HepG2 (cell line): Measurements from ENCODE around the gene KDM8. TPM values are rescaled to one million over a fixed set of nuclear protein-coding genes. Genes with fewer than 3 reads are reported as not detected.

Experiments used
- CEBPG ChIP-seq: IDR thresholded peaks from 2 replicates; pipeline ENCODE4 v1.6.1; 2016
- ETS1 ChIP-seq: sonication (generic); formaldehyde crosslinking; IDR thresholded peaks from 2 replicates; pipeline ENCODE4 v1.4.0; 2020; ENCODE audit warnings: missing genetic modification reagents
- FOXM1 ChIP-seq: sonication (generic); formaldehyde crosslinking; IDR thresholded peaks from 2 replicates; pipeline ENCODE4 v1.5.0; 2020; ENCODE audit warnings: missing genetic modification reagents
- GLI4 ChIP-seq: sonication (generic); formaldehyde crosslinking; IDR thresholded peaks from 2 replicates; pipeline ENCODE4 v1.5.1; 2020; ENCODE audit warnings: missing genetic modification reagents, mild to moderate bottlenecking, moderate library complexity, borderline replicate concordance
- HDAC2 ChIP-seq: sonication (generic); formaldehyde crosslinking; IDR thresholded peaks from 2 replicates; pipeline ENCODE4 v1.4.0; 2020; ENCODE audit warnings: missing genetic modification reagents
- IRX3 ChIP-seq: sonication (generic); formaldehyde crosslinking; IDR thresholded peaks from 2 replicates; pipeline ENCODE4 v1.8.1; 2023; ENCODE audit warnings: mild to moderate bottlenecking, low read depth, missing genetic modification reagents, borderline replicate concordance
- KAT8 ChIP-seq: IDR thresholded peaks from 2 replicates; pipeline ENCODE4 v1.6.1; 2016; ENCODE audit warnings: missing genetic modification reagents, missing compliant biosample characterization
- KDM5A ChIP-seq: fragments of 200-600 bp; sonication (generic); IDR thresholded peaks from 2 replicates; pipeline ENCODE4 v1.7.0; 2018; ENCODE audit warnings: antibody characterized with exemption, mild to moderate bottlenecking, low read length, borderline replicate concordance
- RFX1 ChIP-seq: fragments of 450-650 bp; IDR thresholded peaks from 2 replicates; pipeline ENCODE4 v1.6.1; 2017
- SATB2 ChIP-seq: sonication (generic); formaldehyde crosslinking; IDR thresholded peaks from 2 replicates; pipeline ENCODE4 v1.5.0; 2020; ENCODE audit warnings: missing genetic modification reagents
- SMARCC2 ChIP-seq: fragments of 450-650 bp; IDR thresholded peaks from 2 replicates; pipeline ENCODE4 v1.6.1; 2017; ENCODE audit warnings: antibody characterized with exemption, mild to moderate bottlenecking
- TOPORS ChIP-seq: sonication (generic); formaldehyde crosslinking; IDR thresholded peaks from 2 replicates; pipeline ENCODE4 v1.8.0; 2023; ENCODE audit warnings: mild to moderate bottlenecking, missing genetic modification reagents
- ZC3H13 ChIP-seq: sonication (generic); formaldehyde crosslinking; IDR thresholded peaks from 2 replicates; pipeline ENCODE4 v1.8.1; 2023; ENCODE audit warnings: mild to moderate bottlenecking, missing genetic modification reagents, moderate library complexity
- ZFYVE20 ChIP-seq: sonication (generic); formaldehyde crosslinking; IDR thresholded peaks from 2 replicates; pipeline ENCODE4 v1.8.0; 2023; ENCODE audit warnings: low read depth, mild to moderate bottlenecking, moderate library complexity, missing genetic modification reagents, borderline replicate concordance
- ZNF136 ChIP-seq: sonication (generic); formaldehyde crosslinking; IDR thresholded peaks from 2 replicates; pipeline ENCODE4 v1.8.1; 2022; ENCODE audit warnings: low read depth, mild to moderate bottlenecking, moderate library complexity, missing genetic modification reagents
- ZNF180 ChIP-seq: sonication (generic); formaldehyde crosslinking; IDR thresholded peaks from 2 replicates; pipeline ENCODE4 v1.4.0; 2020; ENCODE audit warnings: low read depth, missing genetic modification reagents, borderline replicate concordance
- ZNF335 ChIP-seq: sonication (generic); formaldehyde crosslinking; IDR thresholded peaks from 2 replicates; pipeline ENCODE4 v1.4.0; 2020; ENCODE audit warnings: missing genetic modification reagents
- ZNF572 ChIP-seq: sonication (generic); formaldehyde crosslinking; IDR thresholded peaks from 2 replicates; pipeline ENCODE4 v1.5.1; 2020; ENCODE audit warnings: mild to moderate bottlenecking, missing genetic modification reagents
- ZNF574 ChIP-seq: sonication (generic); formaldehyde crosslinking; IDR thresholded peaks from 2 replicates; pipeline ENCODE4 v1.4.0; 2020; ENCODE audit warnings: missing genetic modification reagents
- ZSCAN20 ChIP-seq: sonication (generic); formaldehyde crosslinking; IDR thresholded peaks from 2 replicates; pipeline ENCODE4 v1.4.0; 2020; ENCODE audit warnings: missing genetic modification reagents, mild to moderate bottlenecking, borderline replicate concordance
- polyA plus RNA-seq, 8 experiments: library from polyadenylated mRNA; depleted of rRNA in 3 of 8; stranded (reverse) in 7 of 8; unstranded in 1 of 8; fragments of >200 nt; fragmentation: Illumina TruSeq in 4 of 8; extraction: Trizol in 4 of 8; gene quantifications; 2 replicates each; pipeline versions ENCODE4 v1.2.1 to v1.2.3, GENCODE V29; 2011 to 2016; ENCODE audit warnings: low read depth in 4 of 8, missing spikeins in 1 of 8, mixed read lengths in 1 of 8; ENCODE audit not compliant: insufficient read depth in 1 of 8
- total RNA-seq, 5 experiments: library from RNA; depleted of rRNA; stranded (reverse); fragments of >200 nt; fragmentation: Illumina TruSeq; extraction: Trizol; gene quantifications; 2 replicates each; pipeline ENCODE4 v1.2.3, GENCODE V29; 2016; ENCODE audit warnings: low read depth in 1 of 5
- TF ChIP-seq, protein P1 (sequence below): IDR thresholded peaks from 2 replicates; pipeline ENCODE4 v1.6.1; 2016; ENCODE audit warnings: missing biosample characterization, missing genetic modification reagents, low read depth
- TF ChIP-seq, protein P2 (sequence below): sonication (generic); formaldehyde crosslinking; IDR thresholded peaks from 2 replicates; pipeline ENCODE4 v1.5.0; 2020; ENCODE audit warnings: missing genetic modification reagents

KDM8 gene
- total and polyA plus RNA-seq, 2 of the 13 experiments (the other 11 are each of a cell fraction or from before 2014, with no cell fraction given) = 3.3 to 8.6 TPM

- TF ChIP-seq ZSCAN20 (CRISPR knock-in tag) (no peak), TOPORS (CRISPR knock-in tag) (no peak), GLI4 (CRISPR knock-in tag) (0 out of 2 replicates have a peak, but pooled peaks have one; percentile 59), ZNF136 (CRISPR knock-in tag) (no peak), CEBPG (CRISPR knock-in tag) (peak; percentile 78), ZNF180 (CRISPR knock-in tag) (peak; percentile 66; the same call in 1 of the 2 replicates), ZC3H13 (CRISPR knock-in tag) (peak; percentile 86; the same call in 1 of the 2 replicates), KAT8 (CRISPR knock-in tag) (peak; percentile 89), ETS1 (CRISPR knock-in tag) (0 out of 2 replicates have a peak, but pooled peaks have one; percentile 78), ZNF335 (CRISPR knock-in tag) (no peak), ZFYVE20 (CRISPR knock-in tag) (no peak), IRX3 (CRISPR knock-in tag) (0 out of 2 replicates have a peak, but pooled peaks have one; percentile 39), HDAC2 (CRISPR knock-in tag) (peak; percentile 66; the same call in 1 of the 2 replicates), SMARCC2 (no peak), ZNF572 (peak; percentile 76; the same call in 1 of the 2 replicates), RFX1 (no peak), KDM5A (no peak; the same call in 1 of the 2 replicates), ZNF574 (CRISPR knock-in tag) (peak; percentile 87), SATB2 (CRISPR knock-in tag) (peak; percentile 81; the same call in 1 of the 2 replicates), FOXM1 (CRISPR knock-in tag) (0 out of 2 replicates have a peak, but pooled peaks have one; percentile 21)
- TF ChIP-seq, protein P1, sequence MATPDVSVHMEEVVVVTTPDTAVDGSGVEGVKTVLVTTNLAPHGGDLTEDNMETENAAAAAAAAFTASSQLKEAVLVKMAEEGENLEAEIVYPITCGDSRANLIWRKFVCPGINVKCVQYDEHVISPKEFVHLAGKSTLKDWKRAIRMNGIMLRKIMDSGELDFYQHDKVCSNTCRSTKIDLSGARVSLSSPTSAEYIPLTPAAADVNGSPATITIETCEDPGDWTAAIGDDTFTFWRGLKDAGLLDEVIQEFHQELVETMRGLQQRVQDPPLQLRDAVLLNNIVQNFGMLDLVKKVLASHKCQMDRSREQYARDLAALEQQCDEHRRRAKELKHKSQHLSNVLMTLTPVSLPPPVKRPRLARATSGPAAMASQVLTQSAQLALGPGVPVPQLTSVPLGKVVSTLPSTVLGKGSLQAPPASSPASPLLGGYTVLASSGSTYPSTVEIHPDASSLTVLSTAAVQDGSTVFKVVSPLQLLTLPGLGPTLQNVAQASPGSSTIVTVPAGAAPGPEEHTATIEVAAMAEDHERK (CRISPR knock-in tag) = 0 out of 2 replicates have a peak, but pooled peaks have one; percentile 15
- TF ChIP-seq, protein P2, sequence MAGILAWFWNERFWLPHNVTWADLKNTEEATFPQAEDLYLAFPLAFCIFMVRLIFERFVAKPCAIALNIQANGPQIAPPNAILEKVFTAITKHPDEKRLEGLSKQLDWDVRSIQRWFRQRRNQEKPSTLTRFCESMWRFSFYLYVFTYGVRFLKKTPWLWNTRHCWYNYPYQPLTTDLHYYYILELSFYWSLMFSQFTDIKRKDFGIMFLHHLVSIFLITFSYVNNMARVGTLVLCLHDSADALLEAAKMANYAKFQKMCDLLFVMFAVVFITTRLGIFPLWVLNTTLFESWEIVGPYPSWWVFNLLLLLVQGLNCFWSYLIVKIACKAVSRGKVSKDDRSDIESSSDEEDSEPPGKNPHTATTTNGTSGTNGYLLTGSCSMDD = 0 out of 2 replicates have a peak, but pooled peaks have one; percentile 69
Observed at GRCh38 chr16:27268376-27269299, 65.3 kb downstream of the KDM8 start, which contains the start of gene NSMCE1 (continued).
